Mucosa of gallbladder (tissue), 1 donor: ENCODE data around the gene CASP14. TPM values are rescaled to one million over a fixed set of nuclear protein-coding genes. Genes with fewer than 3 reads are reported as not detected.
"Not testable (repeated sequence)": the region's sequence is repeated elsewhere in the genome, so short reads cannot be mapped to it uniquely, and the experiment has no call there.

ENCODE experiments used
- DNase-seq: peaks from one replicate; pipeline ENCODE4 v3.0.0-alpha.2; 2020; ENCODE audit warnings: low spot score
- total RNA-seq: library from RNA; stranded (reverse); gene quantifications from one replicate; pipeline ENCODE4 v1.2.1, GENCODE V29; 2021
- donor health status: DM: no; HTN: no; CAD: no.

CASP14 gene
- total RNA-seq, 1 donor from 2014 or later, result not detected

- peak; percentile 14 for DNase-seq
Measured at GRCh38 chr19:15072930-15073647, 23.8 kb downstream of the CASP14 start.

DNA sequence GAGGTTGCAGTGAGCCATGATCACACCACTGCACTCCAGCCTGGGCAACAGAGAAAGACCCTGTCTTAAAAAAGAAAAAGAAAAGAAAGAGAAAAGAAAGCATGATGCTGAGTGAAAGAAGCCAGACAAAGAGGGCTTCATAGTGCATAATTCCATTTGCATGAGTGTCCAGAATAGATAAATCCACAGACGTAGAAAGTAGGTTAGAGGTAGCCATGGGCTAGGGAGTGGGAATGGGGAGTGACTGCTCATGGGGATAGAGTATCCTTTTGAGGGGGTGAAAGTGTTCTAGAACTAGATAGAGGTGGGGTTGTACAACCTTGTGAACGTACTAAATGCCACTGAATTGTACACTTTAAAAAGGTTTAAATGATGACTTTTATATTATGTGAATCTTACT, 25.1 kb downstream of the CASP14 start:
- DNase-seq, result no peak

GRCh38 chr19:15075806-15076205, 26.5 kb downstream of the CASP14 start:
- no peak for DNase-seq

GRCh38 chr19:15080002-15080401, 30.7 kb downstream of the CASP14 start:
- DNase-seq, result not testable (repeated sequence)

DNA sequence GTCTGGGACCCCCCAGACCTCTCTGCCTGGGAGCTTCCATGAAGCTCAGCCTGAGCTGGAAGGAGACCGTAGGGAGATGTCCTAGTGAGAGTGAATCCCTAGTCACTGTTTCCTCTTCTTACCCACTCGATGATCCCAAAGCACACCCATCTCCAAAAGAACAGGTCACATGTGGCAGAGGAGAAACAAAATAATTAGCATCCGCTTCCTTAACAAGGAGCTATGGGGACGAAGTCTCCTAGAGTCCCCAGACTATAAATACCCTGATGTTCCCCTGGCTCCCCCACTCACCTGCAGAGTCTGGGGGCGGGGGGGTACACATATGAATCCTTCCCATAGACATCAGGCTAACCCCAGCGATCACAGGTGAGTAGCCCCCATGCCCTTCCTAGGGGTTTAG, 32.6 kb downstream of the CASP14 start, which contains the start of gene OR1I1:
TSS of gene OR1I1 (plus strand) at position 301 of the 400 bp plus-strand sequence. CDS start 4,855 bp downstream, outside the sequence.
- no peak for DNase-seq

- no peak for DNase-seq
Measured at GRCh38 chr19:15087182-15087581, 37.9 kb downstream of the CASP14 start.

DNA sequence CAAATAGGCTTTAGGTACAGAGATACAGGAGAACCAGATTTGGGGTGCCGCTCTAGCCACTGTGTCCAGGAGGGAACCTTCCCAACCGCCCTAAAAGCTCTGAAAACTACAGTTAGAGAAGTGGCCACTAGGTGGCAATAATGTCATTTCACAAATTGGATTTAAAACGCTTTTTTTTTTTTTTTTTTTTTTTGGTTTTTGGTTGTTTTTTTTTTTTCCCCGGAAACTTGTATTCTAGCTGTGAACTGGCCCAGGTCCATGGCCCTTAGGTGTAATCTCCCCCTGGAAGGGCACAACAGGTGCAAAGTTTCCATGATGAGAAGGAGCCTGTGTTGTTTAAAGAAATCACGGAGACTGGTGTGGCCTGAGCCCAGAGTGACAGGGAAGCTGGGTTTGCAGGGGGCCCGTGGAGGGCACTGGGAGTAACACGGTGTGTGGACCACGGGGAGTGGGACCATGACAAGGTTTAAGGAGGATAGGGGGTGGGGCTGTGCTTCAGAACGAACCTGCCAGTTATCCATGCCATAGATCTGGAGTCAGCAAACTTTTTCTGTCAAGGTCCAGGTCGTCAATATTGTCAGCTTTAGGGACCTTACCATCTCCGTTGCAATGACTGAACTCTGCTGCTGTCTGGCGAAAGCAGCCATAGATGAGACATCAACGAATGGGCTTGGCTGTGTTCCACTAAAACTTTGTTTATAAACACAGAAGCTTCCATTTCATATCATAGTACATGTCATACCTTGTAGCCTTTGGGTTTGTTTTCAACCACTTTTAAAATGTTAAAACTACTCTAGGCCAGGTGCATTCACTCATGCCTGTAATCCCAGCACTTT, 42.9 kb downstream of the CASP14 start:
- DNase-seq, result peak; percentile 62

DNA sequence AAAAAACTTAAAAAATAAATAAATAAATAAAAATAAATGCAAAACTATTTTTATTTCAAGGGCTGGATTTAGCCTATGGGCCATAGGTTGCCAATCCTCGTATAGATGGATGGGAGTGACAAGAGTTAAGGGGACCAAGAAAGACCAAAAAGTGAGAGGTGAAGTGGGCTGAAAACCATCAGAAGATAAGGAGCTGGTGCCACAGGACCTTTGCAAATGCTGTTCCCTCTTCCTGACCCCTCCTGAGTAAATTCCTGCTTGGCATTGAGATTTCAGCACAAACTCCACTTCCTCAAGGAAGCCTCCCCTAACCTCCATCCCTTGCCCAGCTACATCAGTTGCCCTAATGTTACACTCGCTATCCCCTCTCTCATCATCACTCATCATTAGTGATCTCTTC, 43.7 kb downstream of the CASP14 start:
- DNase-seq, result no peak

- DNase-seq, result no peak
Measured at GRCh38 chr19:15096223-15096622, 46.9 kb downstream of the CASP14 start.

DNA sequence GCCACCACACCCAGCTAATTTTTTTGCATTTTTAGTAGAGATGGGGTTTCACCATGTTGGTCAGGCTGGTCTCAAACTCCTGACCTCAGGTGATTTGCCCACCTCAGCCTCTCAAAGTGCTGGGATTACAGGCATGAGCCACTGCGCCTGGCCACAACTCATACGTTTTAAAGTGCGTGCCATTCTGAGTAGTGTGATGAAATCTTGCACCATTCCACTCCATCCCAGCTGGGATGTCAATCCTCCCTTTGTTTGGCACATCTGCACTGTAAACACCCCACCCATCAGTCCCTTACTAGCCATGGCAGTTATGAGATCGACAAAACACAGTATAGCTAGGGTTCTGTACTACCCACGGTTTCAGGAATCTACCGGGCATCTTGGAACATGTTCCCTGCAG, 48.7 kb downstream of the CASP14 start:
- not testable (repeated sequence) for DNase-seq

DNA sequence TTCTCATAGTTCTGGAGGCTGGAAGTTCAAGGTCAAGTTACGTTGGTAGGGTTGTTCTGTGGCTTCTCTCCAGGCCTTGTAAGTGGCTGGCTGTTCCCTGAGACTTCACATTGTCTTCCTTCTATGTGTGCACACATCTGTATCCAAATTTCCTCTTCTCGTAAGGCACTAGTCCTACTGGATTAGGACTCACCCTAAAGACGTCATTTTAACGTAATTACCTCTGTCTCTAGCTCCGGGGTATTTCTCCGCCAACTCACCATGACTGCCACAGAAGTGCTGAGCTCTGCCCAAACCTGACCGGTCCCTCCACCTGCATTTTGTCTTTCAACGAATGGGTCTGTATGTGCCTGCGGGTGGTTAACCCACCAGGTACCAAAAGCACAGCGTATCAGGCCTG, 49.2 kb downstream of the CASP14 start:
- DNase-seq, result no peak

DNA sequence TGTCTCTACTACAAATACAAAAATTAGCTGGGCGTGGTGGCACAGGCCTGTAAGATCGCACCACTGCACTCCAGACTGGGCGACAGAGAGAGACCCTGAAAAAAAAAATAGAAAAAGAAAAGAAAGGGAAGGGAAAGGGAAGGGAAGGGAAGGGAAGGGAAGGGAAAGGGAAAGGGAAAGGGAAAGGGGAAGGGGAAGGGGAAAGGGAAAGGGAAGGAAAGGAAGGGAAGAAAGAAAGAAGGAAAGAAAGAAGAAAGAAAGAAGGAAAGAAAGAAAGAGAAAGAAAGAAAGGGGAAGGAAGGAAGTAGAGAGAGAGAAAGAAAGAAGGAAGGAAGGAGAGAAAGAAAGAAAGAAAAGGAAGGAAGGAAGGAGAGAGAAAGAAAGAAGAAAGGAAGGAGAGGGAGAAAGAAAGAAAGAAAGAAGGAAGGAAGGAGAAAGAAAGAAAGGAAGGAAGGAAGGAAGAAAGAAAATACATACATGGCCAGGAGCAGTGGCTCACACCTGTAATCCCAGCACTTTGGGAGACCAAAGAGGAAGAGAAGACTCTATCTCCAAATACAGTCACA, 49.8 kb downstream of the CASP14 start:
- DNase-seq, result no peak

DNA sequence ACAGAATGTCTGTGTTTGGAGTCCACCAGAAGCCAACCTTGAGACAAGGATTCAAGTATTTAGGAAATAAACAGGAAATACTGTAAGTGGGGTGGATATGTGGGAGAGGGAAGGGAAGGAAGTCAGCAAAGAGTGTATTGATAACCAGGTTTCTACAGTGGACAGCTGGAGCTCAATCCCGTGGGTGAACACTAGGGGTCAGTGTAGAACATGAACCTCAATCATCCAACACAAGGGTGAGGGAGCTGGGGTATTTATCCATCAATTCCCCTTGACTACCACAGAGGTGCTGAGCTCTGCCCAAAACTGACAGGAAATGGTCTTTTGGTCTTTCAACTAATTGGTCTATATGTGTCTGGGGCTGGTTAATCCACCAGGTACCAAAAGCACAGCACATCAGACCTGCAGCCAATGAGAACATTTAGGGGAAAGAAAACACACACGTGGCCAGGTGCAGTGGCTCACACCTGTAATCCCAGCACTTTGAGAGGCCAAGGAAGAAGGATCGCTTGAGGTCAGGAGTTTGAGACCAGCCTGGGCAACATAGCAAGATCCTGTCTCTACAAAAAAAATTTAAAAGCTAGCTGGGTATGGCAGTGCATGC, 52.3 kb downstream of the CASP14 start:
- peak; percentile 29 for DNase-seq

- DNase-seq, result no peak
Measured at GRCh38 chr19:15104003-15104402, 54.7 kb downstream of the CASP14 start.

DNA sequence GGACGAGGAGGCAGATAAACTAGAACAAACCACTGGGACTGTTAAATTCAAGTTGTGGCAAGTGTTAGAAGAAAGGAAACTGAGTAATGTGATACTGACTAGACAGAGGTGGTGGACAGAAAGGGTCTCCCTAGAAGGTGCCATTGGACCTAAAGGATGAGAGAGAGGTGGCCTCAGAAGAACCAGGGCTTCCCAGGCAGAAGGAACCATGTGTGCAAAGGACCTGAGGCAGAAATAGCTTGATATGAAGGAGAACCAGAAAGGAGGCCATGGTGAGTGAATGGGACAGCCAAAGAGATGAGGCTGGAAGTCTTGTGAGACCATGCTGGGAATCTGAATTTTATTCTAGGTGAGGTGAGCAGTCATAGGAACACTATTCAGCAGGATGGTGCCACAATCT, 55.1 kb downstream of the CASP14 start:
- no peak for DNase-seq

GRCh38 chr19:15105044-15105443, 55.8 kb downstream of the CASP14 start:
- DNase-seq, result no peak

GRCh38 chr19:15107061-15108010, 58.1 kb downstream of the CASP14 start, which contains the start of gene SYDE1:
Gene SYDE1 (plus strand): TSS chr19:15107401. CDS start chr19:15107434, 33 bp downstream.
- DNase-seq, result peak; percentile 26
